ENCODE measurements around the gene ITM2C. TPM values are rescaled to one million over a fixed set of nuclear protein-coding genes. Genes with fewer than 3 reads are reported as not detected.

The ITM2C gene
- total and polyA plus RNA-seq, 2 of the 8 experiments (the other 6 are each of a cell fraction or from before 2014, with no cell fraction given) = 362 to 742 TPM

- TF ChIP-seq CHD1 (IDR thresholded peaks at IDR 0.05; ENCODE audit: low read depth, low read length) (no peak), SUZ12 (IDR thresholded peaks at IDR 0.05; ENCODE audit: low read length) (no peak), TAF1 (IDR thresholded peaks at IDR 0.05; ENCODE audit: low read depth, low read length) (no peak), YY1 (IDR thresholded peaks at IDR 0.05; ENCODE audit: low read depth, low read length) (no peak), SIN3A (conservative IDR thresholded peaks at IDR 0.05 in 1 of 2, IDR thresholded peaks at IDR 0.05 in 1 of 2; ENCODE audit: low read depth in 1 of 2, low read length in 2 of 2) (no peak), CTBP2 (IDR thresholded peaks at IDR 0.05; ENCODE audit: borderline replicate concordance, insufficient read depth, insufficient read length, low read length) (no peak), EGR1 (IDR thresholded peaks at IDR 0.05; ENCODE audit: borderline replicate concordance, low read depth, low read length) (no peak), CBX5 (IDR thresholded peaks at IDR 0.05; ENCODE audit: low read depth, low read length) (no peak)
Observed at GRCh38 chr2:230908092-230908594, 43.4 kb downstream of the ITM2C start (continued).
